IMR-90 (cell line): ENCODE data around the gene GALR2. TPM values are rescaled to one million over a fixed set of nuclear protein-coding genes. Genes with fewer than 3 reads are reported as not detected.

ENCODE experiments used
- ATAC-seq: fragments of 200-7000 bp; cut with Tn5 transposase; 2 replicates; pipeline ENCODE4 v1.9.1; 2020; ENCODE audit warnings: low read depth, mild to moderate bottlenecking, moderate library complexity
- BruUV-seq: library from RNA; stranded (reverse); fragments of 400-500 nt; replicated peaks from 2 replicates; lab custom pipeline; 2021; lab: Mats Ljungman, UMichigan
- CTCF ChIA-PET: fragments of 300-600 bp; formaldehyde crosslinking; extraction: SDS; loops from one replicate; lab custom pipeline; 2021; ENCODE audit warnings: antibody characterized with exemption; lab: Yijun Ruan, JAX
- POLR2A ChIA-PET: fragments of 300-600 bp; sonication (Branson Sonifier 250); formaldehyde crosslinking; loops from one replicate; lab custom pipeline; 2022; ENCODE audit warnings: antibody characterized with exemption; ENCODE audit not compliant: unreplicated experiment; lab: Charles Lee
- DNase-seq: peaks from one replicate; pipeline ENCODE4 v3.0.0; 2013
- H2AFZ ChIP-seq: replicated peaks from 2 replicates; pipeline ENCODE3; 2013; ENCODE audit warnings: low read length, mild to moderate bottlenecking; ENCODE audit not compliant: poor library complexity
- H2AK5ac ChIP-seq: 2 replicates; pipeline ENCODE4 v1.6.1; 2013; ENCODE audit warnings: low read depth, low read length, inconsistent platforms
- H2AK9ac ChIP-seq: replicated peaks from 2 replicates; pipeline ENCODE3; 2013; ENCODE audit warnings: mild to moderate bottlenecking, low read depth, low read length, moderate library complexity; ENCODE audit not compliant: poor library complexity
- H2BK120ac ChIP-seq: 2 replicates; pipeline ENCODE4 v1.6.1; 2013; ENCODE audit warnings: low read depth, low read length, inconsistent platforms
- H2BK15ac ChIP-seq: 3 replicates; pipeline ENCODE4 v1.6.1; 2013; ENCODE audit warnings: low read depth, low read length, inconsistent platforms
- H2BK20ac ChIP-seq: 2 replicates; pipeline ENCODE4 v1.6.1; 2013; ENCODE audit warnings: low read depth, mild to moderate bottlenecking, inconsistent platforms, low read length, moderate library complexity
- H2BK5ac ChIP-seq: 2 replicates; pipeline ENCODE4 v1.6.1; 2013; ENCODE audit warnings: mild to moderate bottlenecking, low read depth, low read length, inconsistent platforms; ENCODE audit not compliant: poor library complexity, severe bottlenecking
- H3K14ac ChIP-seq: replicated peaks from 2 replicates; pipeline ENCODE4 v1.6.1; 2013; ENCODE audit warnings: low read depth, low read length, inconsistent platforms
- H3K18ac ChIP-seq: 2 replicates; pipeline ENCODE4 v1.6.1; 2013; ENCODE audit warnings: low read depth, low read length, control low read depth
- H3K23ac ChIP-seq: 2 replicates; pipeline ENCODE4 v1.6.1; 2013; ENCODE audit warnings: low read depth, low read length, inconsistent platforms
- H3K27ac ChIP-seq: 2 replicates; pipeline ENCODE4 v1.5.1; 2013; ENCODE audit warnings: mild to moderate bottlenecking, control low read depth, low read length; ENCODE audit not compliant: insufficient read depth
- H3K27me3 ChIP-seq: 2 replicates; pipeline ENCODE4 v1.6.1; 2013; ENCODE audit warnings: low read length; ENCODE audit not compliant: control insufficient read depth, insufficient read depth
- H3K36me3 ChIP-seq: 2 replicates; pipeline ENCODE4 v1.6.1; 2013; ENCODE audit warnings: low read length, mixed read lengths; ENCODE audit not compliant: control insufficient read depth, insufficient read depth
- H3K4ac ChIP-seq: 2 replicates; pipeline ENCODE4 v1.6.1; 2013; ENCODE audit warnings: low read depth, low read length, inconsistent platforms
- H3K4me1 ChIP-seq: 2 replicates; pipeline ENCODE4 v1.6.1; 2013; ENCODE audit warnings: low read length, mixed read lengths; ENCODE audit not compliant: control insufficient read depth, insufficient read depth
- H3K4me2 ChIP-seq: 2 replicates; pipeline ENCODE4 v1.6.1; 2013; ENCODE audit warnings: low read depth, mild to moderate bottlenecking, control low read depth, low read length, moderate library complexity
- H3K4me3 ChIP-seq: 2 replicates; pipeline ENCODE4 v1.5.1; 2013; ENCODE audit warnings: low read depth, mild to moderate bottlenecking, control low read depth, low read length, moderate library complexity; ENCODE audit not compliant: insufficient read depth
- H3K56ac ChIP-seq: 2 replicates; pipeline ENCODE4 v1.6.1; 2013; ENCODE audit warnings: low read length, inconsistent platforms; ENCODE audit not compliant: insufficient read depth; ENCODE audit errors: extremely low read depth
- H3K79me1 ChIP-seq, 2 experiments: 2 replicates each; pipeline ENCODE4 v1.6.1; 2013; ENCODE audit warnings: low read length in 2 of 2, inconsistent platforms in 1 of 2, low read depth in 1 of 2
- H3K9ac ChIP-seq: 2 replicates; pipeline ENCODE4 v1.6.1; 2013; ENCODE audit warnings: low read depth, low read length, control low read depth
- H3K9me1 ChIP-seq: 2 replicates; pipeline ENCODE4 v1.6.1; 2013; ENCODE audit warnings: low read length, inconsistent platforms; ENCODE audit not compliant: insufficient read depth
- H3K9me3 ChIP-seq: 2 replicates; pipeline ENCODE4 v1.6.1; 2013; ENCODE audit warnings: low read length; ENCODE audit not compliant: control insufficient read depth, insufficient read depth
- H4K20me1 ChIP-seq: 2 replicates; pipeline ENCODE4 v1.6.1; 2013; ENCODE audit warnings: low read length, inconsistent platforms; ENCODE audit not compliant: insufficient read depth
- H4K5ac ChIP-seq: 2 replicates; pipeline ENCODE4 v1.6.1; 2013; ENCODE audit warnings: mild to moderate bottlenecking, low read depth, low read length, control low read depth
- H4K8ac ChIP-seq, 2 experiments: 2 replicates each; pipeline ENCODE4 v1.6.1; 2013; ENCODE audit warnings: low read depth in 2 of 2, low read length in 2 of 2, control low read depth in 1 of 2, inconsistent platforms in 1 of 2
- H4K91ac ChIP-seq: 2 replicates; pipeline ENCODE4 v1.6.1; 2013; ENCODE audit warnings: low read depth, low read length, inconsistent platforms; ENCODE audit not compliant: insufficient read depth
- MAZ ChIP-seq: IDR thresholded peaks from 2 replicates; pipeline ENCODE4 v1.6.1; 2012; ENCODE audit warnings: low read depth, mild to moderate bottlenecking, low read length, improper control_type of control experiment, moderate library complexity, borderline replicate concordance
- WGBS, 2 experiments: methylation state at CpG; one replicate each; pipeline versions ENCODE4 v1.1.5 to v1.1.7; 2013; ENCODE audit warnings: missing lambda C conversion rate in 2 of 2; ENCODE audit not compliant: insufficient read length in 1 of 2; ENCODE audit errors: extremely low coverage in 2 of 2; 5-methylcytosine and 5-hydroxymethylcytosine counted together
- dilution Hi-C: fragments of 300-500 bp; cut with HindIII; formaldehyde crosslinking; loops from one replicate; pipeline ENCODE4 v1.14.3; 2018; ENCODE audit warnings: low sequenced_read_pairs; ENCODE audit not compliant: unreplicated experiment
- in situ Hi-C: fragments of 300-500 bp; cut with MboI; formaldehyde crosslinking; loops from 3 replicates; pipeline ENCODE4 v1.14.3; 2019; ENCODE audit warnings: low sequenced_read_pairs, inconsistent platforms, mixed read lengths
- intact Hi-C: fragments of 100-400 bp; cut with micrococcal nuclease; formaldehyde crosslinking; loops from 2 replicates; pipeline ENCODE4 v1.10.0; 2022
- polyA plus RNA-seq, 3 experiments: library from polyadenylated mRNA; depleted of rRNA; stranded (reverse); fragments of >200 nt; gene quantifications; 2 replicates each; pipeline ENCODE4 v1.2.3, GENCODE V29; 2012; ENCODE audit warnings: low replicate concordance in 1 of 3
- total RNA-seq: library from RNA; depleted of rRNA; stranded (reverse); fragments of >200 nt; gene quantifications from 2 replicates; pipeline ENCODE4 v1.2.3, GENCODE V29; 2012

The GALR2 gene
- total and polyA plus RNA-seq, 2 of the 4 experiments (the other 2 are of a cell fraction), result 0.07 TPM; not detected in 1

- dilution Hi-C loops, result no loop called here
- WGBS, 2 experiments, result 76% methylated on average over 3 of the region's 13 CpGs; no CpG with 5 or more reads in 1 of the 2 experiments
- in situ Hi-C loops, result no loop called here
- Histone ChIP-seq H3K27me3 (no peaks in the 10 kb centered on the region), H4K20me1 (0 out of 2 replicates have a peak, but pooled peaks cover 2% of the 10 kb centered on the region), H3K36me3 (peaks cover 17% of the 10 kb centered on the region), H3K79me1 (no peaks in the 10 kb centered on the region), H3K14ac (no peak overlapping the region), H2AK9ac (no peak overlapping the region), H3K9me1 (peaks cover 2% of the 10 kb centered on the region; the same call in 1 of the 2 replicates), H3K27ac (no peak overlapping the region), H3K4ac (no peak overlapping the region), H3K4me3 (no peak overlapping the region), H2BK20ac (no peak overlapping the region), H2BK5ac (no peak overlapping the region), H4K5ac (no peak overlapping the region), H2BK15ac (no peak overlapping the region), H3K4me2 (no peak overlapping the region), H4K91ac (no peak overlapping the region), H2BK120ac (no peak overlapping the region), H3K23ac (no peak overlapping the region), H2AK5ac (no peak overlapping the region), H3K9me3 (no peaks in the 10 kb centered on the region), H3K4me1 (peaks cover under 1% of the 10 kb centered on the region; the same call in 1 of the 2 replicates), H3K9ac (no peak overlapping the region), H3K56ac (no peak overlapping the region), H4K8ac (no peak overlapping the region), H2AFZ (no peak overlapping the region), H3K18ac (no peak overlapping the region)
- ChIA-PET CTCF (no interaction called here), POLR2A (no interaction called here)
- intact Hi-C loops, result loop anchor here (5.0 kb wide), 1 partner anchor 38 kb away; the partner anchor contains the start of genes GALR2 and SRP68
- ATAC-seq, result no peak
- DNase-seq, result no peak
- no TSS peak for BruUV-seq
- no peak for TF ChIP-seq MAZ
Observed at GRCh38 chr17:76034428-76035350, 39.9 kb upstream of the GALR2 start.
